ENCODE results near the gene CHPF2. TPM values are rescaled to one million over a fixed set of nuclear protein-coding genes. Genes with fewer than 3 reads are reported as not detected.

The CHPF2 gene
- polyA plus RNA-seq, 1 donor (not counting 4 experiments of a cell fraction or from before 2014, with no cell fraction given), result 16.2 TPM

GRCh38 chr7:151226560-151226874 lies 5.8 kb upstream of the CHPF2 start:
- Histone ChIP-seq H3K27ac (ENCODE audit: control insufficient read depth, insufficient read depth, low read length) (peak overlapping the region; percentile 62), H3K27me3 (ENCODE audit: control insufficient read depth, extremely low read depth, insufficient read depth, low read length) (no peaks in the 10 kb centered on the region), H4K20me1 (ENCODE audit: control insufficient read depth, extremely low read depth, insufficient read depth, low read length) (no peaks in the 10 kb centered on the region), H3K4me2 (ENCODE audit: control insufficient read depth, extremely low read depth, insufficient read depth, low read depth, low read length) (peak overlapping the region; percentile 99), H3K9me1 (ENCODE audit: control insufficient read depth, extremely low read depth, insufficient read depth, low read length) (no peaks in the 10 kb centered on the region), H3K79me2 (ENCODE audit: control insufficient read depth, insufficient read depth, low read length) (peaks cover 25% of the 10 kb centered on the region), H3K4me1 (ENCODE audit: control insufficient read depth, extremely low read depth, insufficient read depth, low read length) (peaks cover 22% of the 10 kb centered on the region), H3K36me3 (ENCODE audit: control insufficient read depth in 2 of 2, extremely low read depth in 1 of 2, insufficient read depth in 2 of 2, low read length in 2 of 2) (peaks cover 23 to 37% of the 10 kb centered on the region in 2 experiments), H2AFZ (ENCODE audit: control insufficient read depth, low read length) (peak overlapping the region; percentile 84), H3K4me3 (ENCODE audit: control insufficient read depth in 2 of 3, extremely low read depth in 1 of 3, insufficient read depth in 2 of 3, low read depth in 1 of 3, low read length in 3 of 3) (peak overlapping the region; percentile 87 to 98 (median 90)), H3K9me3 (ENCODE audit: control insufficient read depth, low read depth, low read length) (no peaks in the 10 kb centered on the region), H3K9ac (ENCODE audit: control insufficient read depth, extremely low read depth, insufficient read depth, low read length) (peak overlapping the region; percentile 88)
- dilution Hi-C loops (cut with MboI; ENCODE audit: extremely low pct_ligation_motif_present, low sequenced_read_pairs), result no loop called here
- DNase-seq (ENCODE audit: low read depth, low spot score) (no peak), FAIRE-seq (no peak)
- TF ChIP-seq CTCF (optimal IDR thresholded peaks at IDR 0.05 in 1 of 3, IDR thresholded peaks at IDR 0.05 in 1 of 3, conservative IDR thresholded peaks at IDR 0.05 in 1 of 3; ENCODE audit: extremely low read depth in 1 of 3, insufficient read depth in 2 of 3, low read length in 3 of 3) (no peak), EZH2 (IDR thresholded peaks at IDR 0.05; ENCODE audit: low read length) (no peak)

- DNase-seq (ENCODE audit: low read depth, low spot score), result peak; percentile 93
- peaks cover 21 to 33% of the 10 kb centered on the region in 2 experiments for H3K36me3 ChIP-seq (ENCODE audit: control insufficient read depth in 2 of 2, extremely low read depth in 1 of 2, insufficient read depth in 2 of 2, low read length in 2 of 2)
- peaks cover 25% of the 10 kb centered on the region for H3K79me2 ChIP-seq (ENCODE audit: control insufficient read depth, insufficient read depth, low read length)
- H3K27me3 ChIP-seq (ENCODE audit: control insufficient read depth, extremely low read depth, insufficient read depth, low read length), result no peaks in the 10 kb centered on the region
- peak within 1 kb of the TSS; percentile 90 to 98 (median 96) for H3K4me3 ChIP-seq (ENCODE audit: control insufficient read depth in 2 of 3, extremely low read depth in 1 of 3, insufficient read depth in 2 of 3, low read depth in 1 of 3, low read length in 3 of 3)
- no peak for TF ChIP-seq CTCF (optimal IDR thresholded peaks at IDR 0.05 in 1 of 3, IDR thresholded peaks at IDR 0.05 in 1 of 3, conservative IDR thresholded peaks at IDR 0.05 in 1 of 3; ENCODE audit: extremely low read depth in 1 of 3, insufficient read depth in 2 of 3, low read length in 3 of 3)
- TF ChIP-seq EZH2 (IDR thresholded peaks at IDR 0.05; ENCODE audit: low read length), result no peak
- dilution Hi-C loops (cut with MboI; ENCODE audit: extremely low pct_ligation_motif_present, low sequenced_read_pairs), result no loop called here
- peaks cover 28% of the 10 kb centered on the region for H3K4me1 ChIP-seq (ENCODE audit: control insufficient read depth, extremely low read depth, insufficient read depth, low read length)
- no peaks in the 10 kb centered on the region for H4K20me1 ChIP-seq (ENCODE audit: control insufficient read depth, extremely low read depth, insufficient read depth, low read length)
- peak within 1 kb of the TSS; percentile 88 for H3K9ac ChIP-seq (ENCODE audit: control insufficient read depth, extremely low read depth, insufficient read depth, low read length)
- H2AFZ ChIP-seq (ENCODE audit: control insufficient read depth, low read length), result peak within 1 kb of the TSS; percentile 98
- H3K9me1 ChIP-seq (ENCODE audit: control insufficient read depth, extremely low read depth, insufficient read depth, low read length), result no peaks in the 10 kb centered on the region
- peak within 1 kb of the TSS; percentile 62 for H3K27ac ChIP-seq (ENCODE audit: control insufficient read depth, insufficient read depth, low read length)
- peak within 1 kb of the TSS; percentile 99 for H3K4me2 ChIP-seq (ENCODE audit: control insufficient read depth, extremely low read depth, insufficient read depth, low read depth, low read length)
- H3K9me3 ChIP-seq (ENCODE audit: control insufficient read depth, low read depth, low read length), result no peaks in the 10 kb centered on the region
- peak; percentile 32 for FAIRE-seq
Observed at GRCh38 chr7:151226875-151227782, 5.2 kb upstream of the CHPF2 start, which contains the start of gene ABCF2. Gene ABCF2, minus strand, starts transcription at chr7:151227205. Its CDS starts 747 bp downstream, at chr7:151226458.
